GM10248 (cell line): ENCODE data around the gene GRK6.
"Not testable (repeated sequence)": the region's sequence is repeated elsewhere in the genome, so short reads cannot be mapped to it uniquely, and the experiment has no call there.

ENCODE experiments used
- CTCF ChIA-PET: fragments of 300-600 bp; sonication (Branson Sonifier 250); formaldehyde crosslinking; extraction: SDS; loops from one replicate; lab custom pipeline; 2021; ENCODE audit warnings: antibody characterized with exemption; lab: Yijun Ruan, JAX
- POLR2A ChIA-PET: fragments of 350-650 bp; sonication (Branson Sonifier 250); formaldehyde crosslinking; extraction: SDS; loops from one replicate; lab custom pipeline; 2020; ENCODE audit warnings: antibody characterized with exemption; lab: Yijun Ruan, JAX
- DNase-seq: peaks from one replicate; pipeline ENCODE4 v3.0.0; 2012; ENCODE audit errors: extremely low spot score
- TF ChIP-seq, protein P1 (sequence below): IDR thresholded peaks from 2 replicates; pipeline ENCODE4 v1.5.1; 2012; ENCODE audit warnings: mild to moderate bottlenecking, low read depth; ENCODE audit errors: extremely low read depth, missing control alignments, control extremely low read depth

GRK6 gene

DNA sequence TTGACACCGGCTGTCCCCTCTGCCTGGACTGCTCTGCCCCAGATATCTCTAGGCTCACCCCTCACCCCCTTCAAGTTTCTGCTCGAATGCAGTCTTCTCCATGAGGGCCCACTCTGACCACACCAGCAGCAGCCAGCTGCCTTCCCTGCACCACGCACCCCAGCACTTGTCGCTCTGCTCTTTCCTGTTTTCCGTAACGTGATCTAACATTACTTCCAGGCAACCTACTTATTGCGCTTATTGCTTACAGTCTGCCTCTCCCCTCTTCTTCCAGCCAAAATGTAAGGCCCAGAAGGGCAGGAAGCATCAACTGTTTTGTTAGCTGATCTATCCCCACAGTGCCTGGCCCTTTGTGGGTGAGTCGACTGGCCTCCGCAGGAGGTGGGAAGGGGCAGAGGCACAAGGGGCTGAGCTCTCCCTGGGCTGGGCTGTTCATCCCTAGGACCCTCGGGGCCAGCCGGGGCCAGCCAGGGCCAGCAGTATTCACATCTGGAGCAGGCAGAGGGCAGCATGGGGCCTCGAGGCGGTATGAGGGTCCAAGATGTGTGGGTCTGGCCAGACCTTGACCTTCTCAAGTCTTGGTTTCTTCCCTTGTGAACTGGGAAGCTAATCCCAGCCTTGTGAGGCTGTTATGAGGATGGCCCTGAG lies 58.5 kb downstream of the GRK6 start:
- ChIA-PET POLR2A (no interaction called here), CTCF (interaction anchor here (1.0 to 1.5 kb wide), 4 partner anchors 16 to 95 kb away, joined by 3 to 4 read pairs (median 4); no protein-coding TSS in a partner anchor)
- TF ChIP-seq, protein P1, sequence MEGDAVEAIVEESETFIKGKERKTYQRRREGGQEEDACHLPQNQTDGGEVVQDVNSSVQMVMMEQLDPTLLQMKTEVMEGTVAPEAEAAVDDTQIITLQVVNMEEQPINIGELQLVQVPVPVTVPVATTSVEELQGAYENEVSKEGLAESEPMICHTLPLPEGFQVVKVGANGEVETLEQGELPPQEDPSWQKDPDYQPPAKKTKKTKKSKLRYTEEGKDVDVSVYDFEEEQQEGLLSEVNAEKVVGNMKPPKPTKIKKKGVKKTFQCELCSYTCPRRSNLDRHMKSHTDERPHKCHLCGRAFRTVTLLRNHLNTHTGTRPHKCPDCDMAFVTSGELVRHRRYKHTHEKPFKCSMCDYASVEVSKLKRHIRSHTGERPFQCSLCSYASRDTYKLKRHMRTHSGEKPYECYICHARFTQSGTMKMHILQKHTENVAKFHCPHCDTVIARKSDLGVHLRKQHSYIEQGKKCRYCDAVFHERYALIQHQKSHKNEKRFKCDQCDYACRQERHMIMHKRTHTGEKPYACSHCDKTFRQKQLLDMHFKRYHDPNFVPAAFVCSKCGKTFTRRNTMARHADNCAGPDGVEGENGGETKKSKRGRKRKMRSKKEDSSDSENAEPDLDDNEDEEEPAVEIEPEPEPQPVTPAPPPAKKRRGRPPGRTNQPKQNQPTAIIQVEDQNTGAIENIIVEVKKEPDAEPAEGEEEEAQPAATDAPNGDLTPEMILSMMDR, result no peak
- no peak for DNase-seq

DNA sequence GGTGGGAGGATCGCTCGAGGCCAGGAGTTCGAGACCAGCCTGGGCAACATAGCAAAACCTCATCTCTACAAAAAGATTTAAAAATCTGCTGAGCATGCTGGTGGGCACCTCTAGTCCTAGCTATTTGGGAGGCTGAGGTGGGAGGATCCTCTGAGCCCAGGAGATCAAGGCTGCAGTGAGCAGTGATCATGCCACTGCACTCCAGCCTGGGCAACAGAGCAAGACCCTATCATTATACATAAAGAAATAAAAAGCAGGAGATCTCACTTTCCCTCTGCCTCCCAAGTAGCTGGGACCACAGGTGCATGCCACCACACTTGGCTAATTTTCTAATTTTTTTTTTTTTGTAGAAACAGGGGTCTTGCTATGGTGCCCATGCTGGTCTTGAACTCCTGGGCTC lies 59.3 kb downstream of the GRK6 start:
- DNase-seq, POLR2A ChIA-PET: not testable (repeated sequence)
- CTCF ChIA-PET, result interaction anchor here (1.0 to 1.5 kb wide), 4 partner anchors 16 to 96 kb away, joined by 3 to 4 read pairs (median 4); no protein-coding TSS in a partner anchor

DNA sequence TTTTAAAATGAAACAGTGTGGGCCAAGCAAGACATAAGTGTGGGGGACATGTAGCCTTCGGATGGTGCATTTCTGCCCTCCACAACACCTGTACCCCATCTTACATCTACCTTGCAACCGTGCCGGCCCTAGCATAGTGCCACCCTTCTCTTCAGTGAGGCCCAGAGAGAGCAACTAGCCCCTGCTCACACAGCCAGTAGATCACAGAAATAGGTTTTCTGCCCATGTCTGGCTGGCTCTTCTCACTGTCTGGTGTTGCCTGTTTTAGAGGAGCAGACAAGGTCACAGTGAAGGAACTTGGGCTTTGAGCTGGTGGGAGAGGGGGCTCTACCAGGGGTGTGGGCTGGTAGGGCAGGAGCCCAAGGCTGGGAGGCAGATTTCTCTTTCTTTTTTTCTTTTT lies 59.8 kb downstream of the GRK6 start:
- TF ChIP-seq, protein P1, result no peak
- CTCF ChIA-PET, result interaction anchor here (1.4 to 1.5 kb wide), 4 partner anchors 9 to 97 kb away, joined by 3 to 4 read pairs (median 4); no protein-coding TSS in a partner anchor
- POLR2A ChIA-PET, result interaction anchor here (0.7 kb wide), 1 partner anchor 8 kb away, joined by 6 read pairs; no protein-coding TSS in a partner anchor
- DNase-seq, result no peak

DNA sequence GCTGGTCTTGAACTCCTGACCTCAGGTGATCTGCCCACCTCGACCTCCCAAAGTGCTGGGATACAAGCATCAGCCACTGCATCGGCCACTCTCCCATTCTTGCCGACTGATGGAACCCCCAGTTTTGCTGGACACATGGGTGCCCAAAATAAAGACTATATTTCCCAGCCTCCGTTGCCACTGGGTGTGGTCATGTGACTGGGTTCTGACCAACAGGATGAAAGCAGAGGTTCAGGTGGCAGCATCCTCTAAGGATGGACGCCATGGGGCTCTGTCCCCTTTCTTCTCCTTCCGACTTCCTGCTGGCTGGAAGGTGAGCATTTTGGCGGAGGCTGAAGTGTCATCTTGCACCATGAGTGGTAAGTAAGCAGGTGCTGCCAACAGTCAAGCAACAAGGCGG lies 60.7 kb downstream of the GRK6 start:
- POLR2A ChIA-PET, result interaction anchor here (0.7 kb wide), 1 partner anchor 9 kb away, joined by 6 read pairs; no protein-coding TSS in a partner anchor
- TF ChIP-seq, protein P1, result no peak
- CTCF ChIA-PET, result interaction anchor here (0.8 to 1.4 kb wide), 3 partner anchors 8 to 14 kb away, joined by 3 to 4 read pairs (median 3); no protein-coding TSS in a partner anchor
- DNase-seq, result no peak

DNA sequence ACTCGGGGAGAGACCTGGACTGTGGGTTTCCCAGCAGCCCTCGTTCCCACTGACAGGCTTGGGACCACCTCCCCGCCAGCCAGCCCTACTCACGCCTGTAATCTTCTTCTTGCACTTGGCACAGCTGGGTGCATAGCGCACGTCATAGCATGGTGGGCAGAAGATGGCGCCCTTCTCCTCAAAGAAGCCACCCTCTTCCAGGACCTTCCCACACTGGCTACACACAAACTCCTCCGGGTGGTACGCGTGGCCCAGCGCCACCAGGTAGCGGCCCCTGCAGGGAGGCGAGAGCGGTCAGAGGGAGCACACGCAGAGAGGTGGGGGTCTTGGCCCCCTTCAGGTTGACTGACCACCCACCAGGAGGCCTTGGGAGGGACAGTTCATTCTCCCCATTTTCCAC lies 61.5 kb downstream of the GRK6 start:
- DNase-seq, result no peak
- ChIA-PET CTCF (interaction anchor here (0.8 to 1.9 kb wide), 7 partner anchors 10 to 98 kb away, joined by 3 to 13 read pairs (median 4); partner anchors contain the start of gene PDLIM7), POLR2A (no interaction called here)
- TF ChIP-seq, protein P1, result peak; percentile 8

DNA sequence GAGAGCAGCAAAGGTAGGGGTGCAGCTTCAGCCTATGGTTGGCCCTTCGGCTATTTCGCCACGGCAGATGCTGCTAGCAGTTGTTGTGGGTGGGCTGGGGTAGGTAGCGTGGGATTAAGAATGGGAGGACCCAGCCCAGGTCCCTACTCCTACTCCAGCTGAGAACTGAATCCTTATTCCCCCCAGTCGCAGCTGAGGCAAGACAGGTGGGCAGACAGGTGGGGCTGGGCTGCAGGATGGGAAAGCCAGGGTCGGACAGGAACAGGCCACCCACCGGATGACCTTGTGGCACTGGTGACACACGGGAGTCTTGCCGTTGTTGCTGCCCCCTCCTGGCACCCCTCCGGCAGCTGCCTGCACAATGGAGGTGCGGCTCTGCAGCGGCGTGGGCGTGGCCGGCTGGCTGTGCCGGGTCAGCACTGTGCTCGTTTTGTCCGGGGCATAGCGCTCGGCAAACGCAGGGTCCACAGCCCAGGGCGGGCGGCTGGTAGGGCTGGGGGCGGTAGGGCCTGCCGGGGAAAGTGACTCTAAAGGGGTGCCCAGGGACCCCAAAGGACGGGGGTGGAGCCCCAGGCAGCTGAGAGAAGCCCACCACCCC lies 62.7 kb downstream of the GRK6 start:
- TF ChIP-seq, protein P1, result no peak
- DNase-seq, result no peak
- ChIA-PET CTCF (interaction anchor here (0.8 to 2.0 kb wide), 8 partner anchors 8 to 100 kb away, joined by 3 to 13 read pairs (median 4); partner anchors contain the start of gene PDLIM7), POLR2A (no interaction called here)
